Activated CD8-positive, alpha-beta T cell treated with anti-CD3 and anti-CD28 coated beads for 36 hours (primary cell): ENCODE measurements around the gene UBL4A. TPM values are rescaled to one million over a fixed set of nuclear protein-coding genes. Genes with fewer than 3 reads are reported as not detected.
A peak's percentile ranks its signal among the peaks of the same experiment; 100 is the strongest.

Experiments used
- ATAC-seq: fragments of 200-7000 bp; cut with Tn5 transposase; one replicate; pipeline ENCODE4 v1.10.0; 2021; ENCODE audit warnings: mild to moderate bottlenecking, moderate library complexity
- CTCF ChIA-PET: fragments of 350-600 bp; sonication (Branson Sonifier 250); formaldehyde crosslinking; loops from one replicate; lab custom pipeline; 2021; ENCODE audit warnings: antibody characterized with exemption; lab: Charles Lee
- POLR2A ChIA-PET: fragments of 350-600 bp; sonication (Branson Sonifier 250); formaldehyde crosslinking; loops from one replicate; lab custom pipeline; 2021; ENCODE audit warnings: antibody characterized with exemption; lab: Charles Lee
- DNase-seq: peaks from one replicate; pipeline ENCODE4 v3.0.0-alpha.2; 2020
- H3K27ac Mint-ChIP-seq: one replicate; pipeline ENCODE4 v1.8.0; 2021; ENCODE audit warnings: mild to moderate bottlenecking, mixed read lengths
- H3K27me3 Mint-ChIP-seq: one replicate; pipeline ENCODE4 v1.8.0; 2021; ENCODE audit warnings: mixed read lengths
- H3K36me3 Mint-ChIP-seq: one replicate; pipeline ENCODE4 v1.8.0; 2021; ENCODE audit warnings: low read depth, mixed read lengths
- H3K4me1 Mint-ChIP-seq: one replicate; pipeline ENCODE4 v1.8.0; 2021; ENCODE audit warnings: low read depth, mixed read lengths
- H3K4me3 Mint-ChIP-seq: one replicate; pipeline ENCODE4 v1.8.0; 2021; ENCODE audit warnings: mild to moderate bottlenecking, moderate library complexity, mixed read lengths
- H3K9me3 Mint-ChIP-seq: one replicate; pipeline ENCODE4 v1.8.0; 2021; ENCODE audit warnings: mixed read lengths
- CTCF ChIP-seq: fragments of 200-600 bp; IDR thresholded peaks from one replicate; pipeline ENCODE4 v1.8.0; 2022; ENCODE audit warnings: antibody characterized with exemption, mild to moderate bottlenecking
- intact Hi-C: fragments of 100-400 bp; cut with micrococcal nuclease; formaldehyde crosslinking; loops from one replicate; pipeline ENCODE4 v1.10.0; 2022
- total RNA-seq, 2 experiments: library from RNA; stranded (reverse); gene quantifications; one replicate each; pipeline ENCODE4 v1.2.3, GENCODE V29; 2021

Gene UBL4A
- total RNA-seq, 2 experiments from 2014 or later: 46.5 to 47.6 TPM

GRCh38 chrX:154489182-154489581 lies 2.8 kb upstream of the UBL4A start:
- Mint-ChIP-seq H3K27me3 (no peaks in the 10 kb centered on the region), H3K9me3 (no peaks in the 10 kb centered on the region), H3K4me1 (peaks cover 21% of the 10 kb centered on the region), H3K27ac (peak overlapping the region; percentile 90), H3K4me3 (peak overlapping the region; percentile 89), H3K36me3 (peaks cover 11% of the 10 kb centered on the region)
- POLR2A ChIA-PET: interaction anchor here (0.7 to 2.6 kb wide), 7 partner anchors 8 to 90 kb away, joined by 3 to 16 read pairs (median 3); partner anchors contain the start of gene RPL10
- CTCF ChIA-PET: interaction anchor here (0.9 to 2.0 kb wide), 4 partner anchors 8 to 116 kb away, joined by 3 to 5 read pairs (median 4); no protein-coding TSS in a partner anchor
- TF ChIP-seq CTCF: no peak
- intact Hi-C loops: no loop called here
- ATAC-seq (no peak), DNase-seq (no peak)

GRCh38 chrX:154488336-154489075 lies 2.1 kb upstream of the UBL4A start:
- ATAC-seq: no peak
- H3K27me3 Mint-ChIP-seq: no peaks in the 10 kb centered on the region
- ChIA-PET CTCF (no interaction called here), POLR2A (interaction anchor here (0.9 to 2.6 kb wide), 6 partner anchors 9 to 89 kb away, joined by 3 to 16 read pairs (median 4); partner anchors contain the start of gene RPL10)
- H3K4me1 Mint-ChIP-seq: peaks cover 25% of the 10 kb centered on the region
- peaks cover 16% of the 10 kb centered on the region for H3K36me3 Mint-ChIP-seq
- DNase-seq: no peak
- intact Hi-C loops: no loop called here
- H3K4me3 Mint-ChIP-seq: peak overlapping the region; percentile 89
- H3K9me3 Mint-ChIP-seq: no peaks in the 10 kb centered on the region
- TF ChIP-seq CTCF: no peak
- peak overlapping the region; percentile 46 for H3K27ac Mint-ChIP-seq

GRCh38 chrX:154487518-154488290 lies 1.3 kb upstream of the UBL4A start:
- CTCF ChIA-PET: interaction anchor here (1.2 kb wide), 1 partner anchor 48 kb away, joined by 3 read pairs; no protein-coding TSS in a partner anchor
- peak overlapping the region; percentile 71 for H3K4me3 Mint-ChIP-seq

GRCh38 chrX:154486052-154486395 lies 391 bp downstream of the UBL4A start:
- DNase-seq (peak; percentile 39), ATAC-seq (no peak)
- POLR2A ChIA-PET: interaction anchor here (0.9 to 1.6 kb wide), 10 partner anchors 8 to 85 kb away, joined by 3 to 5 read pairs (median 3); no protein-coding TSS in a partner anchor
- CTCF ChIA-PET: no interaction called here
- Mint-ChIP-seq H3K4me1 (peaks cover 25% of the 10 kb centered on the region), H3K9me3 (no peaks in the 10 kb centered on the region), H3K4me3 (peak overlapping the region; percentile 71), H3K27me3 (no peaks in the 10 kb centered on the region), H3K27ac (no peak overlapping the region), H3K36me3 (peaks cover 18% of the 10 kb centered on the region)
- TF ChIP-seq CTCF: no peak
- intact Hi-C loops: no loop called here

More at GRCh38 chrX:154487518-154488290, 1.3 kb upstream of the UBL4A start:
- DNase-seq: no peak
- H3K27me3 Mint-ChIP-seq: no peaks in the 10 kb centered on the region
- H3K9me3 Mint-ChIP-seq: no peaks in the 10 kb centered on the region
- peaks cover 29% of the 10 kb centered on the region for H3K4me1 Mint-ChIP-seq
- no peak overlapping the region for H3K27ac Mint-ChIP-seq
- POLR2A ChIA-PET: interaction anchor here (0.9 to 2.6 kb wide), 4 partner anchors 10 to 88 kb away, joined by 3 to 16 read pairs (median 3); partner anchors contain the start of gene RPL10
- ATAC-seq: no peak
- intact Hi-C loops: no loop called here
- H3K36me3 Mint-ChIP-seq: peaks cover 18% of the 10 kb centered on the region
- TF ChIP-seq CTCF: no peak
